Right ventricle myocardium superior (tissue), 1 donor: ENCODE data around the gene SNX18. TPM values are rescaled to one million over a fixed set of nuclear protein-coding genes. Genes with fewer than 3 reads are reported as not detected.
A peak's percentile ranks its signal among the peaks of the same experiment; 100 is the strongest.

Experiments used
- ATAC-seq: fragments of 200-7000 bp; cut with Tn5 transposase; one replicate; pipeline ENCODE4 v1.9.1; 2020; ENCODE audit warnings: mild to moderate bottlenecking; ENCODE audit not compliant: poor library complexity
- DNase-seq: peaks from one replicate; pipeline ENCODE4 v3.0.0-alpha.2; 2020
- intact Hi-C: fragments of 100-400 bp; cut with DNase I; formaldehyde crosslinking; loops from one replicate; pipeline ENCODE4 v1.11.2; 2022
- total RNA-seq: library from RNA; stranded (reverse); fragmentation: NEBNext Ultra II Directional; extraction: Animal tissue kit (Norgen Biotek cat#: 25700); gene quantifications from one replicate; pipeline ENCODE4 v1.2.1, GENCODE V29; 2021
- donor health status: DM: no; HTN: yes; CAD: no; lungs with severe emphysema.

SNX18 gene
- total RNA-seq, 1 donor from 2014 or later = 24.9 TPM

DNA sequence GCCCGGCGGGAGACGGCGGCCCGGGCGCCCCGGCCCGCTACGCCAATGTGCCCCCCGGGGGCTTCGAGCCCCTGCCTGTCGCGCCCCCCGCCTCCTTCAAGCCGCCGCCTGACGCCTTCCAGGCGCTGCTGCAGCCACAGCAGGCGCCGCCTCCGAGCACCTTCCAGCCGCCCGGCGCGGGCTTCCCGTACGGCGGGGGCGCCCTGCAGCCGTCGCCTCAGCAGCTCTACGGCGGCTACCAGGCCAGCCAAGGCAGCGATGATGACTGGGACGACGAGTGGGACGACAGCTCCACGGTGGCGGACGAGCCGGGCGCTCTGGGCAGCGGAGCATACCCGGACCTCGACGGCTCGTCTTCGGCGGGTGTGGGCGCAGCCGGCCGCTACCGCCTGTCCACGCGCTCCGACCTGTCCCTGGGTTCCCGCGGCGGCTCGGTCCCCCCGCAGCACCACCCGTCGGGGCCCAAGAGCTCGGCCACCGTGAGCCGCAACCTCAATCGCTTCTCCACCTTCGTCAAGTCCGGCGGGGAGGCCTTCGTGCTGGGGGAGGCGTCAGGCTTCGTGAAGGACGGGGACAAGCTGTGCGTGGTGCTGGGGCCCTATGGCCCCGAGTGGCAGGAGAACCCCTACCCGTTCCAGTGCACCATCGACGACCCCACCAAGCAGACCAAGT lies 723 bp downstream of the SNX18 start:
- ATAC-seq = peak; percentile 75
- intact Hi-C loops = loop anchor here (5.0 to 10.0 kb wide), 2 partner anchors 64 to 227 kb away; no protein-coding TSS in a partner anchor
- DNase-seq = peak; percentile 81

- ATAC-seq = no peak
- peak; percentile 57 for DNase-seq
- intact Hi-C loops = loop anchor here (5.0 to 10.0 kb wide), 2 partner anchors 63 to 226 kb away; no protein-coding TSS in a partner anchor
These were observed 1.4 kb downstream of the SNX18 start for GRCh38 chr5:54518818-54519508.

DNA sequence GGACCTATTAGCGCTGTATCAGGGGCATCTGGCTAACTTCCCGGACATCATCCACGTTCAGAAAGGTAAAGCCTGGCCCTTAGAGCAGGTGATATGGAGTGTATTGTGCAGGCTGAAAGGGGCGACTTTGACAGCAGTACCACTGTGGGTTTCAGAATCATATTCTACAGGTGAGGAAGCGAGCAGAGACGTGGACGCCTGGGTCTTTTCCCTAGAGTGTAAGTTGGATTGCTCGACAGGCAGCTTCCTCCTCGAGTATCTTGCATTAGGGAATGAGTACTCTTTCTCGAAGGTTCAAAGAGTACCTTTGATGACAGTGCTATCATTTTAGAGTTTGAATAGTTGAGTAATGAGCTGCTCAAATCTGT lies 1.9 kb downstream of the SNX18 start:
- intact Hi-C loops = loop anchor here (5.0 to 10.0 kb wide), 2 partner anchors 63 to 225 kb away; no protein-coding TSS in a partner anchor
- no peak for DNase-seq
- no peak for ATAC-seq

- intact Hi-C loops = loop anchor here (10.0 kb wide), 1 partner anchor 194 kb away; no protein-coding TSS in a partner anchor
- no peak for ATAC-seq
- no peak for DNase-seq
These were observed 2.9 kb downstream of the SNX18 start for GRCh38 chr5:54520438-54520846.

DNA sequence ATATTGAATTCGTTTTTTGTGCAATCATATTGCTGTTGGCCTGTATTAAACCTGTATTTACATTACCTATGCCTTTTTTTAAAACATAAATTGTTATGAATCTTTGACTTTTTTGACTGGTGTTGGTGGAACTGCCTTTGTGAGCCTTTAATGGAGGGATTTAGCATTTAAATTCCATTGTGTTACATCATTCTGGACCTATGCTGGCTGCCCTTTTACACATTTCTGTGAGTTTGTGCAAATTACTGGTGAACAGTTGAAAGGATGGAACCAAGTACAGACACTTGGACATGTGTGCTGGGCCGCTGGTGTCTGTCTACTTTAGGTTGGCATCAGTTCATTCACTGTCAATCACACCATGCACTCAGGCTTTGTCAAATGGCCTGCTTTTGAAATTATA lies 3.4 kb downstream of the SNX18 start:
- intact Hi-C loops = loop anchor here (10.0 kb wide), 1 partner anchor 194 kb away; no protein-coding TSS in a partner anchor
- ATAC-seq = no peak

DNA sequence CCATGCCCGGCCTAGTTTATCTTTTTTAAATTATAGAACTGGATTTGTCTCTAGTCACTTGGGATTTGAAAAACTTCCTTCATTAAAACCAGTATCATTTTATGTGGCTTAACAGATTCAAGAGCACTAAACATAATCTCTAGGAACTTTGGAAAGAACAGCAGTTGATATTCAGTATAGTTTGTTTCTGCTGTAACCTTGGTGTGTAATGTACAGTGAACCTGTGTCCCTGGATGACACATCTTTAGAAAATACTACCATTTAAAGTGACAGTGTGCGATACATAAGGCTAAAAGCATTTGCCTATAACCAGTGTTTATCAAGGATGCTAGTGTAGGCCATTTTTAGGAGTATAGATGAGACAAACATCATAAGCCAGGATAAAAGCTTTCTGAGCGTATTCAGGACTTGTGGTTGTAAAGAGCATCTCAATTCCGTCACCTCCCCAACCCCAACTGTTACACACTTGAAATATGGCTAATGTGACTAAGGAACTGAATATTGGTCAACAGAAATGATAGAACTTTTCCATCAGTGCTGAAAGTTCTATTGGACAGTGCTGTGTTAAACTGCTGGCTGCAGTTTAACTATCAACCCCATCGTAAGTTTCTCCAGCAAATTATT lies 4.4 kb downstream of the SNX18 start:
- ATAC-seq = no peak
- DNase-seq = no peak
- intact Hi-C loops = loop anchor here (10.0 kb wide), 1 partner anchor 193 kb away; no protein-coding TSS in a partner anchor

More for the DNA sequence above, 3.4 kb downstream of the SNX18 start:
- DNase-seq = no peak

DNA sequence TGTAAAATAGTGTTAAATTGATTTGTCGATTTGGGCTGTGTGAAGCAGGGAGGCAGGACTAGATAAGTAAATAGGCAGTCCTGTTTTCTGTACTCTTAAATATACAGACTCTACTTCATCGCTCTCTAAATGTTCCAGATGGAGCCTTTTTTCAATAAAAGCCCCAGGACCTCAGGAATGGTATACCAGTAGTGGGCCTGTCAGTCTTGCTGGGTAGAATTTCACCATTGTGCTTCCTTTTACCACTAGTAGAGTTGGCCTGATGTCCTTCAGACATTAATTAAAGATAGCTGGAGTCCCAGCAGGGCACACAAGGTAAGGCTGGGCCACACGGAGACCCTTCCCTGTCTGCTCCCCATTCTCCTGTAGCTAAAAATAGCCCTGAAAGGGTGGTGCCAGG lies 6.0 kb downstream of the SNX18 start:
- ATAC-seq (no peak), DNase-seq (no peak)
- intact Hi-C loops = loop anchor here (10.0 kb wide), 1 partner anchor 191 kb away; no protein-coding TSS in a partner anchor

DNA sequence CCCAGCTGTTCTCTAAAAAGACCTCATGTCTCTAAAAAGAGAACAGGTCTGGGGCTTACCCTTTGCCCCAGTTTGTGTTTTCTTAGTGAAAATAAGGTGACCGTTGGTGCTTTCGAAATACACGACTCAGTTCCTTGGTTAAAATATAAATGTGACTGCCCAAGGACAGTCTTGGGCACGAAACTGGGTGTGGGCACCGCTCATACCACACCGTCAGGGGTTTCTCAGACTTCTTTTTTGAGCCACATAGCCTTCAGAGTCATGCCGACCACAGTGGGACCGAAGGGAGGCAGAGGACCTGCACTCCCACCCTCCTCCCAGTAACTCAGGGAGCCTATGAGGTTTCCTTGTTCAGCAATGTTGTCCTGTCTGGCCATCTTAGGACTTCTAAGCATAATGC lies 6.5 kb downstream of the SNX18 start:
- no peak for DNase-seq
- no peak for ATAC-seq
- intact Hi-C loops = loop anchor here (10.0 kb wide), 1 partner anchor 191 kb away; no protein-coding TSS in a partner anchor

DNA sequence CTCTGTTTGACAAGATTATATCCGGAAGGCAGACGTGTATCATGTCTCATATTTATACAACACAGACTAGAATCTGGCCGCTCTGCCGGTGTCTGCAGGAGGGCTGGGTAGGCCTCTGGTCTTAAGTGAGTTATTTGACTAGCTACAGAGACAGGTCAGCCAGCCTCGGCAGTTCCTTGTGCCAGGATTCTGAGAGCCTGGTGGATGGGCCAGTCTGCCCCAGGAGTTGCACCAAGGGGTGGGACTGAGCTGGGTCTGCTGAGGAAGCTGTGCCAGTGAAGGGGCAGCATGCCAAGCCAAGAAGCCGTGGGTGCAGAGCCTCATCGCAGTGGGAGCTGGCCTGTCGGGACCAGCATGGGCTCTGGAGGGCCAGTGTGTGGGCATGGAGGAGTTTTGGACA lies 7.1 kb downstream of the SNX18 start:
- ATAC-seq (peak; percentile 26), DNase-seq (peak; percentile 70)
- intact Hi-C loops = loop anchor here (5.0 to 10.0 kb wide), 2 partner anchors 133 to 190 kb away; no protein-coding TSS in a partner anchor

GRCh38 chr5:54525261-54525660 lies 7.7 kb downstream of the SNX18 start:
- intact Hi-C loops = loop anchor here (5.0 to 10.0 kb wide), 2 partner anchors 132 to 190 kb away; no protein-coding TSS in a partner anchor
- ATAC-seq (no peak), DNase-seq (no peak)

DNA sequence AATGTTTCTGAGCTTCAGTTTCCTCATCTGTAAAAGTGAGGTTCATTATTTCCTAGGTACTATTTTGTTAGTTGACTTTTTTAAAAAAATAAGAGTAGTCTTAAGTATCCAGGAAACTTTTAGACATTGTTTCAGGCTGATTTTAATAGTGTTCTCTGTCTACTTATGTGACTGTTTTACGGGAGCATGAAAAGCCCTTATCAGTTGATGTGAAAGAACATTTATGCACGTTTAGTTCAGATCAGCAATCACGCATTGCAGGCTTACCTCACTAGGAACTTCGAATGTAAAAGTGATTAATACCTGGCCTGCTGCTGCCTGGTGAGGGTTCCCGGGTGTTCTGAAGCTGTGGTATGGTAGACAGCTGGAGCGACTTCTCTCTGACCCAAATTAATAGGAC lies 8.1 kb downstream of the SNX18 start:
- DNase-seq = no peak
- intact Hi-C loops = loop anchor here (5.0 to 10.0 kb wide), 2 partner anchors 132 to 189 kb away; no protein-coding TSS in a partner anchor
- no peak for ATAC-seq

GRCh38 chr5:54526604-54527288 lies 9.2 kb downstream of the SNX18 start:
- ATAC-seq (no peak), DNase-seq (no peak)
- intact Hi-C loops = loop anchor here (5.0 to 10.0 kb wide), 2 partner anchors 131 to 188 kb away; no protein-coding TSS in a partner anchor

- DNase-seq = no peak
- intact Hi-C loops = loop anchor here (5.0 to 10.0 kb wide), 2 partner anchors 129 to 186 kb away; no protein-coding TSS in a partner anchor
- ATAC-seq = peak; percentile 28
These were observed 11.2 kb downstream of the SNX18 start for GRCh38 chr5:54528633-54529209.

DNA sequence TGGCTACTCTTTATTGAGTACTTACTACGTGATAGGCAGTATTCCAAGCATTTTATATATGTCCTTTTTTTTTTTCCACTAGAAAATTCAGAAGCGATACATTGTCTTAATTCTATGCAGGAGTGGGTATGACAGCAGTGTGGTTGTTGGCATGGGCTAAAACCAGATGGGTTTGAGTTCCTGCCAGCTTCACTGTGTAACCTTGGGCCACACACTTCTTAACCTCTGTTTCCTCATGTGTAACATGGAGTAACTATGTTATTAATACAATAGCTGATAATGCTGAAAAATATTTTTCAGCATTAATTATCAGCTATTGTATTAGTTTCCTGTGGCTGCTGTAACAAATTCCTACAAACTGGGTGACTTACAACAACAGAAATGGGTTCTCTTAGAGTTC lies 12.0 kb downstream of the SNX18 start:
- DNase-seq = no peak
- peak; percentile 58 for ATAC-seq
- intact Hi-C loops = loop anchor here (5.0 to 10.0 kb wide), 2 partner anchors 128 to 185 kb away; no protein-coding TSS in a partner anchor

GRCh38 chr5:54531546-54531945 lies 14.0 kb downstream of the SNX18 start:
- DNase-seq (no peak), ATAC-seq (peak; percentile 14)
- intact Hi-C loops = no loop called here

DNA sequence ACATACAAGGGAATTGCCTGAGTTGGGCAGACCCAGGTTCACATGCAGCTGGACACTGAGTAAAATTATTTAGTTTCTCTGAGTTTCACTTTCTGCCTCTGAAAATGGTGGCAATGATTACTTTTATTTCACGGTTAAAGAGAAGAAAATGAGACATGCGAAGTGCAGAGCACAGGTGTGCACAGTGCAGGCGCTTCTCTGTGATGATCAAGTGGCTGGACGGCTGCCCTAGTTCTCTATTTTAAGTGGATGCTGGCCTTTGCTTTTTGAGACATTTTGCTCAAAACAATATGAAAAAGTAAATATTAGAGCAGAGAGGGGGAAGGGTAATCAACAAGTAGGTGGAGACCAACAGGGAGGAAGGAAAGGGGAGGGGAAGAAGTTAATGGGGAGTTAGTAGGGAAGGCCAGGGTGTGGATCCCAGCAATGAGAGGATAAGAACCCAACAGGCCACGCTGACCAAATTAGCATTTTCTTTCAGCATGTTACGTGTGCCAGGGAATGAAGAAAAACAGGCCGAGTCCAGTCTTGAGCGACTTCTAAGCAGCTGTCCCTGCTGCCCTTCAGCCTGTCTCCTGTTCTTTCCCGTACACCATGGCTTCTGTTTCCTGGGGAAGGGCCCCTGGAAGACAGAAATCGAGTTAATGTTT lies 16.1 kb downstream of the SNX18 start:
- ATAC-seq = peak; percentile 65

GRCh38 chr5:54534191-54535004 lies 16.8 kb downstream of the SNX18 start:
- intact Hi-C loops = no loop called here
- DNase-seq (no peak), ATAC-seq (peak; percentile 8)

More for the DNA sequence above, 16.1 kb downstream of the SNX18 start:
- DNase-seq = peak; percentile 36
- intact Hi-C loops = no loop called here
